ENCODE data around the gene SPARCL1. TPM values are rescaled to one million over a fixed set of nuclear protein-coding genes. Genes with fewer than 3 reads are reported as not detected.
A peak's percentile ranks its signal among the peaks of the same experiment; 100 is the strongest.

SPARCL1 gene
- total RNA-seq, 1 donor from 2014 or later, result 8.6 TPM

DNA sequence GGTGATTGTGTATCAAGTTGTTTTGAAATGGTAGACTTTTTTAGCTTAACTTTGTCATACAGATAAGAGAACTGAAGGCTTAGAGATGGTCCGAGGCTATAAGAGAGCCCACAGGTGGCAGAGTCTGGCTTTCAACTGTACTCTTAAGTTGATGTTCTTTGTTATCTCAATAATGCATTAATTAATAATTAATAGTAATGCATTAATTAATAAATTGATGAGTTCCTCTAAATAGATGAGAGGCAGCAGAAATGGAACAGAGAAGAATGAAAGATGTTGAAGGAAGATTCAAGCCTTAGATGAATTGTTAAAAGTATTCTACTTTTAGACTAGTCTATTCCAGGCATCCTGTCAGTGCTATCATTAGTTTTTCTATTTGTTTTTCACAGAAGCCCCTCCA lies 84.4 kb downstream of the SPARCL1 start:
- H3K4me1 Mint-ChIP-seq, result no peaks in the 10 kb centered on the region

DNA sequence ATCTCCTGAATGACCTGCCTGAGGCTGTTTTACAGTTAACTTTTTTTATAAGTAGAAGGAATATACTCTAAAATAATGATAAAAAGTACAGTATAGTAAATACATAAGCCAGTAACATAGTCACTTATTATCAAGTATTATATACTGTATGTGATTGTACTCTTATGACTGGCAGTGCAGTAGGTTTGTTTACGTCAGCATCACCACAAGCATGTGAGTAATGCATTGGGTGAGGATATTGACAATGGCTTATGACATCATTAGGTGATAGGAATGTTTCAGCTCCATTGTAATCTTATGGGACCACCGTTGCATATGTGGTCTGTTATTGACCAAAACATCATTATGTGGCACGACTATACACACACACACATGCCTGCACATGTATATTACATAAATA lies 86.3 kb downstream of the SPARCL1 start:
- Mint-ChIP-seq H3K27ac (ENCODE audit: unreplicated experiment) (no peak overlapping the region), H3K4me1 (no peaks in the 10 kb centered on the region), H3K36me3 (ENCODE audit: low read depth) (peaks cover 7% of the 10 kb centered on the region), H3K4me3 (no peak overlapping the region), H3K9me3 (no peaks in the 10 kb centered on the region), H3K27me3 (ENCODE audit: low read depth) (no peaks in the 10 kb centered on the region)
- TF ChIP-seq, protein P1, sequence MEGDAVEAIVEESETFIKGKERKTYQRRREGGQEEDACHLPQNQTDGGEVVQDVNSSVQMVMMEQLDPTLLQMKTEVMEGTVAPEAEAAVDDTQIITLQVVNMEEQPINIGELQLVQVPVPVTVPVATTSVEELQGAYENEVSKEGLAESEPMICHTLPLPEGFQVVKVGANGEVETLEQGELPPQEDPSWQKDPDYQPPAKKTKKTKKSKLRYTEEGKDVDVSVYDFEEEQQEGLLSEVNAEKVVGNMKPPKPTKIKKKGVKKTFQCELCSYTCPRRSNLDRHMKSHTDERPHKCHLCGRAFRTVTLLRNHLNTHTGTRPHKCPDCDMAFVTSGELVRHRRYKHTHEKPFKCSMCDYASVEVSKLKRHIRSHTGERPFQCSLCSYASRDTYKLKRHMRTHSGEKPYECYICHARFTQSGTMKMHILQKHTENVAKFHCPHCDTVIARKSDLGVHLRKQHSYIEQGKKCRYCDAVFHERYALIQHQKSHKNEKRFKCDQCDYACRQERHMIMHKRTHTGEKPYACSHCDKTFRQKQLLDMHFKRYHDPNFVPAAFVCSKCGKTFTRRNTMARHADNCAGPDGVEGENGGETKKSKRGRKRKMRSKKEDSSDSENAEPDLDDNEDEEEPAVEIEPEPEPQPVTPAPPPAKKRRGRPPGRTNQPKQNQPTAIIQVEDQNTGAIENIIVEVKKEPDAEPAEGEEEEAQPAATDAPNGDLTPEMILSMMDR (conservative IDR thresholded peaks at IDR 0.05), result no peak
- DNase-seq (ENCODE audit: low read depth, low spot score), result no peak

More for the DNA sequence above, 84.4 kb downstream of the SPARCL1 start:
- DNase-seq (ENCODE audit: low read depth, low spot score), result no peak
- no peaks in the 10 kb centered on the region for H3K27me3 Mint-ChIP-seq (ENCODE audit: low read depth)
- H3K4me3 Mint-ChIP-seq, result no peak overlapping the region
- TF ChIP-seq, protein P1 (conservative IDR thresholded peaks at IDR 0.05), result no peak
- no peak overlapping the region for H3K27ac Mint-ChIP-seq (ENCODE audit: unreplicated experiment)
- H3K36me3 Mint-ChIP-seq (ENCODE audit: low read depth), result peaks cover 3% of the 10 kb centered on the region
- no peaks in the 10 kb centered on the region for H3K9me3 Mint-ChIP-seq

DNA sequence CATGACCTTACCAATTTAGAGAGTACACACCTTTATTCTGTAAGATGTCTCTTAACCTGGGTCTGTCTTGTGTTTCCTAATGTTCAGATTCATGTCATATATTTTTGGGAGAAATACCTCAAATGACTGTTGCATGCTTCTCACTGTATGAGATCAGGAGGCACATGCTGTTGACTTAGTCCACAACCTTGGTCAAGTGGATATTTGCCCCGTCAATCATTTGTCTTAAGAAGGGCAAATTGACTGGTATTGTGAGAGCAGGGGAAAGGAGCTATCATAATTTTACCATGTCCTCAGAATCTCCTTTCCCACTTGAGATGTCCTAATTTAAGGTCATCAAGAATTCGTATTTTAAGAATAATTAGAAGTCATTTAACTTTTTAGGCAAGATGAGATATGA lies 95.8 kb downstream of the SPARCL1 start:
- no peak for DNase-seq (ENCODE audit: low read depth, low spot score)
- H3K4me3 Mint-ChIP-seq, result no peak overlapping the region
- no peaks in the 10 kb centered on the region for H3K27me3 Mint-ChIP-seq (ENCODE audit: low read depth)
- H3K9me3 Mint-ChIP-seq, result no peaks in the 10 kb centered on the region
- H3K36me3 Mint-ChIP-seq (ENCODE audit: low read depth), result peaks cover 10% of the 10 kb centered on the region
- no peak overlapping the region for H3K27ac Mint-ChIP-seq (ENCODE audit: unreplicated experiment)
- TF ChIP-seq, protein P1 (conservative IDR thresholded peaks at IDR 0.05), result no peak
- peaks cover 5% of the 10 kb centered on the region for H3K4me1 Mint-ChIP-seq

DNA sequence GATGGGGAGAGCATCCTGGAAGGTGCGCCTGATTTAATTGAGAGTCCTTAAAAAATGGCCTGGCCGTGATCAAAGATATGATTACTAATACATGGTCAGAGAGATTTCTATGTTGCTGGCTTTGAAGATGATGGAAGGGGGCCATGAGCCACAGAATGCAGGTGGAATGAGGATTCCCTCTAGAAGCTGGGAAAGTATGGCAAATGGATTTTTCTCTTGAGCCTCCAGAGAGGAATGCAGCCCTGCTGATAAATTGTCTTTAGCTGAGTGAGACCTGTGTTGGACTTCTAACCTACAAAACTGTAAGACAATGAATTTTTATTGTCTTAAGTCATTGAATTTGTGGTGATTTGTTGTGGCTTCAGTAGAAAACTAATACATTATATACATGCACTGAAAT lies 99.1 kb downstream of the SPARCL1 start:
- TF ChIP-seq, protein P1 (conservative IDR thresholded peaks at IDR 0.05), result no peak
- Mint-ChIP-seq H3K9me3 (no peaks in the 10 kb centered on the region), H3K27me3 (ENCODE audit: low read depth) (no peaks in the 10 kb centered on the region), H3K4me3 (no peak overlapping the region), H3K27ac (ENCODE audit: unreplicated experiment) (no peak overlapping the region), H3K4me1 (peaks cover 9% of the 10 kb centered on the region), H3K36me3 (ENCODE audit: low read depth) (no peaks in the 10 kb centered on the region)
- no peak for DNase-seq (ENCODE audit: low read depth, low spot score)

DNA sequence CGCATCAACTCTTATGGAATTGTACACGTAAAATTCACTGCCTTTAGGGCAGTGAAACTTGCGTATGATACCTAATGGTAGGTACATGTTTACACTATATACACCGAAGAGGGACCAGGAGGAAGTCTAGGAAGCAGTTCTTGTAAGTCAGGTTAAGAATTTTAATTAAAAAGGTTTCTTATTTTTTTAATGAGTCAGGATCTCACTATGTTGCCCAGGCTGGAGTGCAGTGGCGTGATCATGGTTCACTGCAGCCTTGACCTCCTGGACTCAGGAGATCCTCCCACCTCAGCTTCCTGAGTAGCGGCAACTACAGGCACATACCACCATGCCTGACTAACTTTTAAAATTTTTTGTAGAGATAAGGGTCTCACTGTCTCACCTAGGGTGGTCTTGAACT lies 100.2 kb downstream of the SPARCL1 start:
- TF ChIP-seq, protein P1 (conservative IDR thresholded peaks at IDR 0.05), result no peak
- H3K36me3 Mint-ChIP-seq (ENCODE audit: low read depth), result no peaks in the 10 kb centered on the region
- no peak for DNase-seq (ENCODE audit: low read depth, low spot score)
- H3K27me3 Mint-ChIP-seq (ENCODE audit: low read depth), result no peaks in the 10 kb centered on the region
- no peaks in the 10 kb centered on the region for H3K9me3 Mint-ChIP-seq
- no peak overlapping the region for H3K4me3 Mint-ChIP-seq
- H3K4me1 Mint-ChIP-seq, result peaks cover 14% of the 10 kb centered on the region
- no peak overlapping the region for H3K27ac Mint-ChIP-seq (ENCODE audit: unreplicated experiment)

DNA sequence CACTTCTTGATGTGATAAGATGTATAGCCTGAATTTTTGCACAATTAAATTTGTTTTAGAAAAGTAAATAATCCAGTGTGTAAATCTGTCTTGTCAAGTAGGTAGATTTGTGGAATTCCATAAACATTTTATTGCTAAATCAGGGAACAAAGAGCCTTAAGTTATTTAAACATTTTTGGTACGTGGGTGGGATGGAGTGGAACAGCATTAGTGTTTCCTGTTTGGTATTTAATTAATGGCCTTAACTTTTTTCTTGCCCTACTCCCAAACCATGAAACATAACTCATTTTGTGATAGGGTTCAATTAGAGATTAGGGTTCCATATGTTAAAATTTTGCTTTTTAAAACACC lies 101.7 kb downstream of the SPARCL1 start:
- TF ChIP-seq, protein P1 (conservative IDR thresholded peaks at IDR 0.05), result no peak
- no peaks in the 10 kb centered on the region for H3K27me3 Mint-ChIP-seq (ENCODE audit: low read depth)

More for the DNA sequence above, 101.7 kb downstream of the SPARCL1 start:
- Mint-ChIP-seq H3K27ac (ENCODE audit: unreplicated experiment) (no peak overlapping the region), H3K36me3 (ENCODE audit: low read depth) (no peaks in the 10 kb centered on the region), H3K4me1 (peaks cover 22% of the 10 kb centered on the region), H3K4me3 (peak overlapping the region; percentile 59), H3K9me3 (no peaks in the 10 kb centered on the region)
- no peak for DNase-seq (ENCODE audit: low read depth, low spot score)
